Stimulated activated CD8-positive, alpha-beta memory T cell treated with anti-CD3 and anti-CD28 coated beads, Interleukin-15, amount 100 ng/mL, for 4 hours (primary cell): ENCODE results near the gene NCKAP1.
"Not testable (repeated sequence)": the region's sequence is repeated elsewhere in the genome, so short reads cannot be mapped to it uniquely, and the experiment has no call there.

Experiments
- DNase-seq, 2 donors: peaks; one replicate each; pipeline ENCODE4 v3.0.0-alpha.2; 2020; ENCODE audit warnings: low read depth in 2 of 2

Gene NCKAP1, protein sequence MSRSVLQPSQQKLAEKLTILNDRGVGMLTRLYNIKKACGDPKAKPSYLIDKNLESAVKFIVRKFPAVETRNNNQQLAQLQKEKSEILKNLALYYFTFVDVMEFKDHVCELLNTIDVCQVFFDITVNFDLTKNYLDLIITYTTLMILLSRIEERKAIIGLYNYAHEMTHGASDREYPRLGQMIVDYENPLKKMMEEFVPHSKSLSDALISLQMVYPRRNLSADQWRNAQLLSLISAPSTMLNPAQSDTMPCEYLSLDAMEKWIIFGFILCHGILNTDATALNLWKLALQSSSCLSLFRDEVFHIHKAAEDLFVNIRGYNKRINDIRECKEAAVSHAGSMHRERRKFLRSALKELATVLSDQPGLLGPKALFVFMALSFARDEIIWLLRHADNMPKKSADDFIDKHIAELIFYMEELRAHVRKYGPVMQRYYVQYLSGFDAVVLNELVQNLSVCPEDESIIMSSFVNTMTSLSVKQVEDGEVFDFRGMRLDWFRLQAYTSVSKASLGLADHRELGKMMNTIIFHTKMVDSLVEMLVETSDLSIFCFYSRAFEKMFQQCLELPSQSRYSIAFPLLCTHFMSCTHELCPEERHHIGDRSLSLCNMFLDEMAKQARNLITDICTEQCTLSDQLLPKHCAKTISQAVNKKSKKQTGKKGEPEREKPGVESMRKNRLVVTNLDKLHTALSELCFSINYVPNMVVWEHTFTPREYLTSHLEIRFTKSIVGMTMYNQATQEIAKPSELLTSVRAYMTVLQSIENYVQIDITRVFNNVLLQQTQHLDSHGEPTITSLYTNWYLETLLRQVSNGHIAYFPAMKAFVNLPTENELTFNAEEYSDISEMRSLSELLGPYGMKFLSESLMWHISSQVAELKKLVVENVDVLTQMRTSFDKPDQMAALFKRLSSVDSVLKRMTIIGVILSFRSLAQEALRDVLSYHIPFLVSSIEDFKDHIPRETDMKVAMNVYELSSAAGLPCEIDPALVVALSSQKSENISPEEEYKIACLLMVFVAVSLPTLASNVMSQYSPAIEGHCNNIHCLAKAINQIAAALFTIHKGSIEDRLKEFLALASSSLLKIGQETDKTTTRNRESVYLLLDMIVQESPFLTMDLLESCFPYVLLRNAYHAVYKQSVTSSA

GRCh38 chr2:183038341-183039300 lies at the start of gene NCKAP1:
Gene NCKAP1 (minus strand): TSS chr2:183038457. CDS start chr2:183038099, 358 bp downstream.
- DNase-seq = peak; percentile 54 to 61

GRCh38 chr2:183081911-183082310 lies 43.7 kb upstream of the NCKAP1 start:
- no peak for DNase-seq

- DNase-seq = no peak
These were observed 41.0 kb upstream of the NCKAP1 start for GRCh38 chr2:183079139-183079775.

- peak; percentile 38 to 64 for DNase-seq
These were observed 40.3 kb upstream of the NCKAP1 start, which contains the start of gene DUSP19 for GRCh38 chr2:183078464-183079138. Gene DUSP19 (plus strand): TSS chr2:183078747. CDS start chr2:183078934, 187 bp downstream.

DNA sequence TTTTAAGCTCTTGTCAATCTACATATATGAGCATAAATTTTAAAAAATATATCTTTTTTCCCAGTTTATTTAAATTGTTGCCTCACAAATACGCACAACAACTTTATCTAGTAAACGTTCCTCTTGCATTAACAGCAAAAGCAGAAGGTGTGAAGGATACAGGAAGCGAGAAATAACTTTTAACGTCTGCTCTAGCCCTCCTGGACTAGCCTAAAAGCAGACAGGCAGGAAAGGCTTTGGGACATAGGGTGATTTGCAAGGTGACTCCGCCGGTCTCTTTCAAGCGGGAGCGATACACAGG lies 39.9 kb upstream of the NCKAP1 start:
- DNase-seq = no peak

- no peak for DNase-seq
These were observed 33.9 kb upstream of the NCKAP1 start for GRCh38 chr2:183072177-183072576.

- no peak for DNase-seq
These were observed 32.9 kb upstream of the NCKAP1 start for GRCh38 chr2:183070942-183071844.

DNA sequence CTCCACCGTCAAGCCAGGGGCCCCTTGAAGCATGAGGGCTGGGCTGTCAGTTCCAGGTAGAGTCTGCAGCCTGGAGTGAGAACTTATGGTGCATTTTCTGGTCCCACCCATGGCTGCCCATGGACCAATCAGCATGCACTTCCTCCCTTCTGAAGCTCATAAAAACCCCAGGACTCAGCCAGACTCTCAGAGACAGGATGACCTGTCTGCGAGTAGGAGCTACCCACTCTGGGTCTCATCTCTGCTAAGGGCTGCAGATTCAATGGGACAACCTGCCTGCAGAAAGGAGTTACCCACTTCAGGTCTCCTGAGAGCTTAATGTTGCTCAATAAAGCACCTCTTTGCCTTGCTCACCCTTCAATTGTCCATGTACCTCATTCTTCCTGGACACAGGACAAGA lies 30.9 kb upstream of the NCKAP1 start:
- DNase-seq = no peak

DNA sequence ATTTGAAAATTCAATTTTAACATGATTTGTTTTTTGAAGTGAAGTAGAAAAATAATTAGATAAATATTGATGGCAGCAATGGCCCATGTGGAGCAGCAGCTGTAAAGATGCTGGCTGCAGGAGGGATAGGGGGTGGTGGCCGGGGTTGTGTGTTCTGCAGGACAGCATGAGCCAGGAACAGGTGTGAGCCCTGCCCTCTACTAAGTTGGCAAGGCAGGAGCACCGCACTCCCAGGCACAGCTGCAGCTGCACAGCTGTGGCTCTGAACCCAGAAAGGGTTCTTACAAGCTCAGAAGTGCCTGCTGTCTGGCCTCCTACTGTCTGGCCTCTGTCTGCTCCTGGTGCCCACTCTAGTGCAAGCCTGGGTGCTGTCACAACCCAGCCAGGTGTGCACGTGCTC lies 30.3 kb upstream of the NCKAP1 start:
- DNase-seq = no peak

DNA sequence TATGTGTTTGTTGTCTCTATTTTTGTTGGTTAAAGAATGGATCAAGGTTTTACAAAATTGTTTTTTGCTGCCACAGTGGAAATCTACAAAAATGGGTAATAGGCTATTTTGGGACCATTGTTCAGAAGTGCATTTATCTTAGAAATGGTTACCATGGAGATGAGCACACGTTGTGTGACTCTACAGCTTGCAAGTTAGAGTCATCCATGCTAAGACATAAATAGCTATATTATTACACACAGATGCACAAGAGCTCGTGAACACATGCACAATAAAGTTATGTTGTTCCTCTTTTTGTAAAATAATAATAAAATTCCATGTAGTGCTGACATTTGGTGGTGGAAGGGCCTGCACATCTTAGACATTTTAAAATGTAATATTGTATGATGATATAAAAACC lies 24.8 kb upstream of the NCKAP1 start:
- DNase-seq = no peak

DNA sequence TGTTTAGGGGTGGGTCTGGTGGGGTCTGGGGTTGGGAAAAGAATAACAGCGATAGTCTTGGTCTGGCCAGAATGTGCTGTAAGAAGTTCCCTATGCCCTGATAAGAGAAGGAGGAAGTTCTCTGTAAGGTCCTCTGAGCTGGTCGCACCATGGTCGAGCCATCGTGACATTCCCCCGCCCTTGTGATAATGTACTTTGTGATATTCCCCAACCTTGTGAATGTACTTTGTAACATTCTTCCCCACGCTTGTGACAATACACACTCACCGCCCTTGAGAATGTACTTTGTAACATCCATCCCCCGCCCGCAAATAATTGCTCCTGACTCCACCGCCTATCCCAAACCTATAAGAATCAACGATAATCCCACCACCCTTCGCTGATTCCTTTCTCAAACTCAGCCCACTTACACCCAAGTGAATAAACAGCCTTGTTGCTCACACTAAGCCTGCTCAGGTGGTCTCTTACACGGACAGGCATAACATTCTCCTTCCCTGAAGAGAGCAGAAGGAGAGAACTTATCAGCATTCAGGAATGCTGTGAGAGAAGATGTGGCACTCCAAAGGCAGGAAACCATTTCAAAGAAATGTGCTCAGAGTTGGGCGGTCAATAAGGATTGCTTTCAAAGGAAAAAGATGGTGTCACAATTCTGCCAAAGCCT lies 22.4 kb upstream of the NCKAP1 start:
- DNase-seq = no peak

DNA sequence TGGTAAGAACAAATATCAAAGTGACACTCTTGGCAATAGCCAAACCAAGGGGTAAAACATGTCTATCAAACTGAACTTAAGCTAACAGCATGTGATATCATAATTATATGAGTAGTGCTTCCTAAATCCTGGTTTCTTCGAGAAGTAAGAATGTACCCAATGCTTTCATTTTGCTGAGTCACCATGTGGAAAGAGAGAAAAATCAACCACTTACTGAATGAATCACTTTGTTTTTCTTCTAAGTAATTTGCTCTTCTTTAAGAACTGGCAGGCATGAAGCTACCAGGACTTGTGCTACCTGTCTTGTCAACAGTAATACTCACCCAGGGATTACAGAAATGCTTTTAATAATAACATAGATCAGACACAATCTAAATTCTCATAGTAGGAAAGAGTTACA lies 21.3 kb upstream of the NCKAP1 start:
- DNase-seq = no peak

GRCh38 chr2:183057333-183057985 lies 19.2 kb upstream of the NCKAP1 start:
- DNase-seq = no peak

- no peak for DNase-seq
These were observed 11.2 kb upstream of the NCKAP1 start for GRCh38 chr2:183049420-183049819.

DNA sequence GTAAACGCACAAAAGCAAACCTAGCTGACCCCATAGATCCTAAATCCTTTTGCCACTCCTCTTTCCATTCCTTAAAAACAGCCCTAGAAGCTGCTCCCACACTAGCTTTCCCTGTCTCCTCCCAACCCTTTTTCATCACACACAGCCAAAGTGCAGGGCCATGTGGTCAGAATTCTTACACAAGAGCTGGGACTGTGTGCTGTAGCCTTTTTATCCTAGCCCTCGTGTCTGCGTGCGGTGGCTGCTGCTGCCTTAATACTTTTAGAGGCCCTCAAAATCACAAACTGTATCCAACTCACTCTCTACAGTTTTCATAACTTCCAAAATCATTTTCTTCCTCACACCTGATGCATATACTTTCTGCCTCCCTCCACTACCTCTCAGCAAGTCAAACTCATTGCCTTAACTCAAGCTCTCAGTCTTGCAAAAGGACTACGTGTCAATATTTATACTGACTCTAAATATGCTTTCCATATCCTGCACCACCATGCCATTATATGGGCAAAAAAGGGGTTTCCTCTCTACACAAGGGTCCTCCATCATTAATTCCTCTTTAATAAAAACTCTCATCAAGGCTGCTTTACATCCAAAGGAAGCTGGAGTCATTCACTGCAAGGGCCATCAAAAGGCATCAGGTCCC lies 9.3 kb upstream of the NCKAP1 start:
- not testable (repeated sequence) for DNase-seq

DNA sequence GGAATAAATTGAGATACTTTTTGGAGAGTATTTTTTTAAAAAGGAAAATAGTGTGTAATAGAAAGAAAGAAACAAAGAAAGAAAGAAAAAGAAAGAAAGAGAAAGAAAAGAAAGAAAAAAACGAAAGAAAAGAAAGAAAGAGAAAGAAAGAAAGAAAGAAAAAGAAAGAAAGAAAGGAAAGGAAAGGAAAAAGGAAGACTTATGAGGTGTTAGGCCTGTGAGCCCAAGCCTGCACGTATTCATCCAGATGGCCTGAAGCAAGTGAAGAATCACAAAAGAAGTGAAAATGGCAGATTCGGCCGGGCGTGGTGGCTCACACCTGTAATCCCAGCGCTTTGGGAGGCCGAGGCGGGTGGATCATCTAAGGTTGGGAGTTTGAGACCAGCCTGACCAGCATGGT lies 5.3 kb upstream of the NCKAP1 start:
- not testable (repeated sequence) for DNase-seq

DNA sequence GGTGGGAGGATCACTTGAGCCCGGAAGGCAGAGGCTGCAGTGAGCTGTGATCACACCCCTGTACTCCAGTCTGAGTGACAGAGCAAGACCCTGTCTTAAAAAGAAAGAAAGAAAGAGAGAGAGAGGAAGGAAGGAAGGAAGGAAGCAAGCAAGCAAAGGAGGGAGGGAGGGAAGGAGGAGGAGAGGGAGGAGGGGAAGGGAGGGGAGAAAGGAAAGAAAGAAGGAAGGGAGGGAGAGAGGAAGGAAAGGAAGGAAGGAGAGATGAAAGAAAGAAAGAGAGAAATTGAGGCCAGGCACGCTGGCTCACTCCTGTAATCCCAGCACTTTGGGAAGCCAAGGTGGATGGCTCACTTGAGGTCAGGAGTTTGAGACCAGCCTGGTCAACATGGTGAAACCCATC lies 2.3 kb upstream of the NCKAP1 start:
- no peak for DNase-seq
